Osteocyte (in vitro differentiated cells): ENCODE data around the gene DDIAS. TPM values are rescaled to one million over a fixed set of nuclear protein-coding genes. Genes with fewer than 3 reads are reported as not detected.

Source experiments
- DNase-seq: peaks from one replicate; pipeline ENCODE4 v3.0.0; 2021; ENCODE audit warnings: mixed read lengths; ENCODE audit not compliant: unreplicated experiment; ENCODE audit errors: extremely low spot score
- H3K27ac Mint-ChIP-seq: one replicate; pipeline ENCODE4 v1.8.0; 2021; ENCODE audit warnings: mild to moderate bottlenecking, mixed read lengths; ENCODE audit not compliant: unreplicated experiment
- H3K27me3 Mint-ChIP-seq: one replicate; pipeline ENCODE4 v1.8.0; 2021; ENCODE audit warnings: mixed read lengths; ENCODE audit not compliant: unreplicated experiment
- H3K36me3 Mint-ChIP-seq: one replicate; pipeline ENCODE4 v1.8.0; 2021; ENCODE audit warnings: mixed read lengths; ENCODE audit not compliant: unreplicated experiment
- H3K4me1 Mint-ChIP-seq: one replicate; pipeline ENCODE4 v1.8.0; 2021; ENCODE audit warnings: mixed read lengths; ENCODE audit not compliant: unreplicated experiment
- H3K4me3 Mint-ChIP-seq: one replicate; pipeline ENCODE4 v1.8.0; 2021; ENCODE audit warnings: mild to moderate bottlenecking, moderate library complexity, mixed read lengths; ENCODE audit not compliant: unreplicated experiment
- H3K9me3 Mint-ChIP-seq: one replicate; pipeline ENCODE4 v1.8.0; 2021; ENCODE audit warnings: mixed read lengths; ENCODE audit not compliant: unreplicated experiment
- CTCF ChIP-seq: fragments of 200-600 bp; sonication (generic); IDR thresholded peaks from 2 replicates; pipeline ENCODE4 v1.5.0; 2021; ENCODE audit warnings: antibody characterized with exemption, mild to moderate bottlenecking, moderate library complexity
- total RNA-seq: library from RNA; stranded (reverse); gene quantifications from 2 replicates; pipeline ENCODE4 v1.2.1, GENCODE V29; 2021

DDIAS gene
- total RNA-seq, 1 donor from 2014 or later, result 2.9 TPM

DNA sequence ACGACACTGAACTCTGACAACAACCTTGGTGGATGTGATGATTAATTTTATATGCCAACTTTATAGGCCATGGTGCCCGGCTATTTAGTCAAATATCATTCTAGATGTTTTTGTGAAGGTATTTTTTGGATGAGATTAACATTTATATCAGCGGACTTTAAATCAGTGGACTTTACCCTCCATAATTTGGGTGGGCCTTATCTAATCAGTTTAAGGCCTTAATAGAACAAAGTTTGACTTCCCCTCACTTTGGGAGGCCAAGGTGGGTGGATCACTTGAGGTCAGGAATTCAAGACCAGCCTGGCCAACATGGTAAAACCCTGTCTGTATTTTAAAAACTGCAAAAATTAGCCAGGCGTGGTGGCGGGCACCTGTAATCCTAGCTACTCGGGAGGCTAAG, 5.4 kb upstream of the DDIAS start:
- Mint-ChIP-seq H3K36me3 (no peaks in the 10 kb centered on the region), H3K27ac (no peak overlapping the region), H3K27me3 (no peaks in the 10 kb centered on the region), H3K9me3 (no peaks in the 10 kb centered on the region), H3K4me1 (peaks cover 10% of the 10 kb centered on the region), H3K4me3 (no peak overlapping the region)
- DNase-seq, result no peak
- TF ChIP-seq CTCF, result no peak

- no peak for DNase-seq
- Mint-ChIP-seq H3K27me3 (no peaks in the 10 kb centered on the region), H3K4me1 (peaks cover 21% of the 10 kb centered on the region), H3K4me3 (no peak overlapping the region), H3K36me3 (no peaks in the 10 kb centered on the region), H3K27ac (no peak overlapping the region), H3K9me3 (no peaks in the 10 kb centered on the region)
- TF ChIP-seq CTCF, result no peak
Observed at GRCh38 chr11:82898241-82898640, 3.3 kb upstream of the DDIAS start.

DNA sequence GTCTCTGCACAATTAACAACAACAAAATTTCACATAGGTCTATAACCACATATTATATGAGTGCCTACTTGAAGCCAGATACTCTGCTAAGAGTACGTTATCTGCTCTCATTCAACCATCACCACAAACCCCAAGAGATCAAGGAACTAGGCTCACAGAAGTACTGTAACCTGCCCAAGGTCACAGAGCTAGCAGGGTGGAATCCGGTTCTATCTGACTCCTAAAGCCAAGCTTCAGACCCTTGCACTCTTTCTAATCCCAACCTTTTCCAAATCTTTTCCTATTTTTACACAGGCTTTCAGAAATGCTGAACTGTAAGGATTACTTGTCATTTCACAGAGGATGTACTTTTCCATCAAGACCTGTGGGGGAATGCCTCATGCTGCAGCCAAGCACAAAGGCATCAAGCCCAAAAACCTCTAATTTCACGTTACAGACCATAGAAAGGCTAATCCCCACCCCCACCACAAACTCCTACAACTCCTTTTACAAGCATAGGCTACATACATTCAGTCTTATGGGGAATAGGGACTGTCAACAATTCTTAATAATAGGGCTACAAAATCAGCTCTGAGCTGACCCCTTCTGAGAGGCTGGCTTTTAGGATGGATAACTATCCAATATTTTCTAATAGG, 2.2 kb upstream of the DDIAS start:
- no peaks in the 10 kb centered on the region for H3K36me3 Mint-ChIP-seq
- H3K27ac Mint-ChIP-seq, result peak overlapping the region; percentile 96
- TF ChIP-seq CTCF, result no peak

DNA sequence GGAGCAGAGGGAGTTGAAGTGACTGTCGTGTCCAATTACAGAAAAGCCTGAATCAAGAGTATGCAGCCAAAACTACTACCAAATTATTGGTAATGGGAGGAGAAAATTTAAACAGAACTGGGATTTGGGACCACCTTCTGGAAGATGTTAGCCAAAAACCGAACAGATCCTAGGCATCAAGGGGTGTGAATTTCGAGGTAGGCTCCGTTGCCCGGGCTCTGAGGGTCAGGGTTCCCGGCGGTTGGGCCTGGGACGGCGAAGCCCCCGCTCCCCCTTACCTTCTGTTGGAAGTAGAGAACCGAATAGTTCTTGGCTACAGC, 1.6 kb upstream of the DDIAS start:
- Mint-ChIP-seq H3K36me3 (no peaks in the 10 kb centered on the region), H3K27me3 (no peaks in the 10 kb centered on the region), H3K4me3 (peak overlapping the region; percentile 99), H3K9me3 (no peaks in the 10 kb centered on the region), H3K27ac (peak overlapping the region; percentile 96), H3K4me1 (peaks cover 21% of the 10 kb centered on the region)
- no peak for DNase-seq
- no peak for TF ChIP-seq CTCF

More for the DNA sequence above, 2.2 kb upstream of the DDIAS start:
- H3K27me3 Mint-ChIP-seq, result no peaks in the 10 kb centered on the region
- peaks cover 21% of the 10 kb centered on the region for H3K4me1 Mint-ChIP-seq
- peak overlapping the region; percentile 99 for H3K4me3 Mint-ChIP-seq
- no peaks in the 10 kb centered on the region for H3K9me3 Mint-ChIP-seq
- no peak for DNase-seq

DNA sequence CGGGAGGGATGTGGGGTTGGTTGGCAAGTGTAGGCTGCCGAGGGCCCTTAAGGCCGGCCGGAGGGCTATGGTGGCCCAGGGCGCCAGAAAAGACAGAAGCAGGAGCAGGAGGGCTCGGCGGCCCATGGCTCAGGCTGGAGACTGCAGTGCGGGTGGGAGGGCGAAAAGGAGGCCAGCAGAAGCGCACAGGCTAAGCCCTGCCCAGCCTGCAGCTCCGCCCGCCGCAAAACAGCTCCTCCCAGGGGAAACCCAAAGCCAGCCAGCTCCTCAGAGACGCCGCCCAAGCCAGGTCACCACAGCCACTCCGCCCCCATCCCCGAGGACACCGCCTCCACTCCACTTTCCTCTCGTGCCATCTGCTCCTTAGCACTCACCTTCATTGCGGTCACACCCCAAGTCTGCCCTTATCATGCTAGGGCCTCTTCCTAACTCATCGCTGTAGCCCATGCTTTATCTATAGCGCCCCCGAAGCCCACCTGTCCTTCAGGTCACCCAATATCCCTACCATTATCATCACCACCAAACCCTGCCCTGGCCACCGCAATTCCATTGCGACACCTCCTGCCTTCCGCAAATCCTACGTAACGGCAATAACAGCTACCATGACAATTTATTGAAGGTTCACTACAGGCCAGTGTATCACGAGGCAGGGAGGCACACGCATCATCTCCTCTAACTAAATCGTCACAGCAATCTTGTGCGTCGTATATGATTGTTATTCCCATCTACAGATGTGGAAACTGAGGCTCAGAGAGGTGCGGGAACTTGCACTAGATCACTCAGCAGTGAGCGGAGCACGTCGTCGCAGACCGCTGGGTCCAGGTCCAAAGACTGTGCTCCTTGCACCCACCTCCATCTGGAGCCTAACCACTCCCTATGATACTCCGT, 1.0 kb upstream of the DDIAS start, which contains the start of gene PRCP:
Gene PRCP, minus strand, starts transcription at position 154 of the 888 bp plus-strand sequence. Its CDS starts 28 bp downstream, at position 126.
- Mint-ChIP-seq H3K27ac (peak within 1 kb of the TSS; percentile 96), H3K4me3 (peak within 1 kb of the TSS; percentile 99), H3K9me3 (no peaks in the 10 kb centered on the region), H3K36me3 (no peaks in the 10 kb centered on the region), H3K4me1 (peaks cover 21% of the 10 kb centered on the region), H3K27me3 (no peaks in the 10 kb centered on the region)
- DNase-seq, result peak; percentile 94
- TF ChIP-seq CTCF, result peak; percentile 13
